A673 (cell line): Measurements from ENCODE around the gene YES1. TPM values are rescaled to one million over a fixed set of nuclear protein-coding genes. Genes with fewer than 3 reads are reported as not detected.

Experiments
- BruUV-seq: library from RNA; stranded (reverse); fragments of 400-500 nt; replicated peaks from 2 replicates; lab custom pipeline; 2021; lab: Mats Ljungman, UMichigan
- CTCF ChIA-PET: fragments of 300-600 bp; sonication (Branson Sonifier 250); formaldehyde crosslinking; loops from one replicate; lab custom pipeline; 2022; ENCODE audit warnings: antibody characterized with exemption; lab: Charles Lee
- POLR2A ChIA-PET: fragments of 300-600 bp; sonication (Branson Sonifier 250); formaldehyde crosslinking; loops from one replicate; lab custom pipeline; 2022; ENCODE audit warnings: antibody characterized with exemption; ENCODE audit not compliant: low non-redundant PET; lab: Charles Lee
- DNase-seq: peaks from one replicate; pipeline ENCODE4 v3.0.0-alpha.2; 2015; ENCODE audit warnings: low spot score
- H3K27ac ChIP-seq: fragments of 200-600 bp; sonication (generic); 2 replicates; pipeline ENCODE4 v1.5.1; 2016; ENCODE audit warnings: mixed run types, low read depth, mild to moderate bottlenecking, mixed read lengths, antibody characterized with exemption, low read length; ENCODE audit not compliant: poor library complexity, severe bottlenecking
- H3K27me3 ChIP-seq: fragments of 200-600 bp; sonication (generic); replicated peaks from 2 replicates; pipeline ENCODE4 v1.6.1; 2017; ENCODE audit warnings: mixed run types, low read depth, mild to moderate bottlenecking, mixed read lengths, antibody characterized with exemption, low read length; ENCODE audit not compliant: insufficient read depth, poor library complexity
- H3K36me3 ChIP-seq: fragments of 200-600 bp; sonication (generic); 2 replicates; pipeline ENCODE4 v1.6.1; 2016; ENCODE audit warnings: mixed run types, mild to moderate bottlenecking, mixed read lengths, antibody characterized with exemption, low read length; ENCODE audit not compliant: insufficient read depth, poor library complexity, severe bottlenecking
- H3K4me1 ChIP-seq: fragments of 200-600 bp; sonication (generic); 2 replicates; pipeline ENCODE4 v1.6.1; 2017; ENCODE audit warnings: mixed run types, mild to moderate bottlenecking, mixed read lengths, antibody characterized with exemption, low read length; ENCODE audit not compliant: insufficient read depth, poor library complexity, severe bottlenecking
- H3K4me3 ChIP-seq: fragments of 200-600 bp; sonication (generic); 2 replicates; pipeline ENCODE4 v1.5.1; 2016; ENCODE audit warnings: low read depth, mixed run types, mild to moderate bottlenecking, mixed read lengths, low read length; ENCODE audit not compliant: poor library complexity, severe bottlenecking
- H3K9me3 ChIP-seq: fragments of 200-600 bp; sonication (generic); 2 replicates; pipeline ENCODE4 v1.6.1; 2016; ENCODE audit warnings: mixed run types, low read depth, mild to moderate bottlenecking, mixed read lengths, antibody characterized with exemption, low read length; ENCODE audit not compliant: poor library complexity, severe bottlenecking
- CTCF ChIP-seq: fragments of 300-800, 200-600 bp; sonication (generic); conservative IDR thresholded peaks from 2 replicates; pipeline ENCODE4 v1.5.1; 2017; ENCODE audit warnings: low read depth, mild to moderate bottlenecking, antibody characterized with exemption, low read length, moderate library complexity, mixed read lengths
- EZH2 ChIP-seq: fragments of 200-600 bp; sonication (generic); IDR thresholded peaks from 2 replicates; pipeline ENCODE4 v1.6.1; 2017; ENCODE audit warnings: borderline replicate concordance, low read depth, mild to moderate bottlenecking, mixed read lengths, antibody characterized with exemption, low read length; ENCODE audit not compliant: poor library complexity, severe bottlenecking
- intact Hi-C: fragments of 100-400 bp; cut with micrococcal nuclease; formaldehyde crosslinking; loops from one replicate; pipeline ENCODE4 v1.10.0; 2022; ENCODE audit not compliant: unreplicated experiment
- total RNA-seq: library from RNA; stranded (reverse); gene quantifications from 2 replicates; pipeline ENCODE4 v1.2.3, GENCODE V29; 2021

Gene YES1
- total RNA-seq, 1 experiment from 2014 or later = 138 TPM

DNA sequence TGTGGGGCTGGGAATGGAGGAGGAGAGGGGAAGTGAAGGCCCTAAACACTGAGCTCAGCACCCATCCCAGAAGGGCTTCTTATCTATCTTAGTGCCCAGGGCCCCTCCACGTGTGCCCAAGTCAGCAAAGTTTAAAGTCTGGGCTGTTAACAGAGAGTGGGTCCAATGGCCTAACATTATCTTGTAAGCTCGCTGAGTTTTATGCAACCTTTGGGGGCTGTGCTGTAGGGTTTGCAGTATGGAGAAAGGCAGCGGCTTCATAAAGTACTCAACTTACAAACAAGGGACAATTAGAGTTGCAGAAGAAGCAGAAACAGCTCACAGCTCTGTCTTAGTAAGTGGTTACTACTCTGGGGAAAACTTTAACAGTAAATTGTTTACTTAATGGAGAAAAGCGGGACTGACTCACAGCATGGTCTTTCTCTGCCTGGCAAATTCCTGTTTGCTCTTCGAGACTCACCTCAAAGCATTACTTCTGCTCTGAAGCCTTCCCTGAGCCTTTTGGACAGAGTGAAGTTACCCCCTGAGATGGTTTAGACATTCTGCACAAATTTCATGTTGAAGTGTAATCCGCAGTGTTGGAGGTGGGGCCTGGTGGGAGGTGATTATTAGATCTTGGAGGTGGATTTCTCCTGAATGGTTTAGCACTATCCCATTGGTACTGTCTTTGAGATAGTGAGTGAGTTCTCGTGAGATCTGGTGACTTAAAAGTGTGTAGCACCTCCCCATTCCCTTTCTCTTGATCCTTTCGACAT is 108.7 kb downstream of the YES1 start:
- TF ChIP-seq CTCF (no peak), EZH2 (no peak)
- Histone ChIP-seq H3K36me3 (peaks cover 3% of the 10 kb centered on the region), H3K4me3 (no peak overlapping the region), H3K27me3 (no peaks in the 10 kb centered on the region), H3K9me3 (no peaks in the 10 kb centered on the region), H3K4me1 (no peaks in the 10 kb centered on the region), H3K27ac (no peak overlapping the region)
- no peak for DNase-seq
- CTCF ChIA-PET = no interaction called here
- POLR2A ChIA-PET = no interaction called here
- intact Hi-C loops = no loop called here
- no TSS peak for BruUV-seq

DNA sequence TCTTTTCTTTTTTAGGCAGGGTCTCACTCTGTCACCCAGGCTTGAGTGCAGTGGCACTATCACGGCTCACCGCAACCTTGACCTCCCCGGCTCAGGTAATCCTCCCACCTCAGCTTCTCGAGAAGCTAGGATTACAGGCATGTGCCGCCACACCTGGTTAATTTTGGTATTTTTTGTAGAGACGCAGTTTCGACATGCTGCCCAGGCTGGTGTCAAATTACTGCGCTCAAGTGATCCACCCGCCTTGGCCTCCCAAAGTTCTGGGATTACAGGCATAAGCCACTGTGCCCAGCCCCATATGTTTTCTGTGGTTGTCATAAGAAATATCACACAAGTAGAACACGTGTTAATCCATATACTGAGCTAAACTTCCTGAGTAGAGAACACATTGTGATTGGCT is 114.2 kb downstream of the YES1 start:
- no peak for TF ChIP-seq CTCF
- no peak for TF ChIP-seq EZH2
- no peak overlapping the region for H3K27ac ChIP-seq
- intact Hi-C loops = no loop called here
- H3K9me3 ChIP-seq = no peaks in the 10 kb centered on the region
- H3K36me3 ChIP-seq = peaks cover 4% of the 10 kb centered on the region
- BruUV-seq = no TSS peak
- H3K4me1 ChIP-seq = no peaks in the 10 kb centered on the region
- no peak overlapping the region for H3K4me3 ChIP-seq
- ChIA-PET POLR2A (no interaction called here), CTCF (no interaction called here)
- DNase-seq = no peak
- H3K27me3 ChIP-seq = no peaks in the 10 kb centered on the region

DNA sequence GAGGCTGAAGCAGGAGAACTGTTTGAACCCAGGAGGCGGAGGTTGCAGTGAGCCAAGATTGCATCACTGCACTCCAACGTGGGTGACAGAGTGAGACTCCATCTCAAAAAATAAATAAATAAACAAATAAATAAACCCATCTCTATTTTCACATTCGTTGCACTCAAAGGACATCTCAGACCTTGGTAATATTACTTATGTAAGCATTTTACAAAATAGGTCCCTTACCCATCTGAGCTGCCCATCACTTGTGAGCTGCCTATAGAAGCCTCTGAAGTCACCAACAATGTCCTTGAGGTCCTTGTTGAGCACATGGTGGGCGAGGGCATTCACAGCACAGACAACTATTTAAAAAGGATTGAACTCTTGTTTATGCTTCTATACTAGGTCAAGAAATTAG is 115.0 kb downstream of the YES1 start:
- intact Hi-C loops = no loop called here
- H3K36me3 ChIP-seq = peaks cover 4% of the 10 kb centered on the region
- no peaks in the 10 kb centered on the region for H3K9me3 ChIP-seq
- H3K27me3 ChIP-seq = no peaks in the 10 kb centered on the region
- no peak for DNase-seq
- POLR2A ChIA-PET = no interaction called here
- no TSS peak for BruUV-seq
- H3K27ac ChIP-seq = no peak overlapping the region
- CTCF ChIA-PET = no interaction called here
- H3K4me1 ChIP-seq = no peaks in the 10 kb centered on the region
- no peak for TF ChIP-seq CTCF
- TF ChIP-seq EZH2 = no peak
- H3K4me3 ChIP-seq = no peak overlapping the region
